DMS79 (cell line): ENCODE results near the gene TAF11L3.
"Not testable (repeated sequence)": the region's sequence is repeated elsewhere in the genome, so short reads cannot be mapped to it uniquely, and the experiment has no call there.

Source experiments
- DNase-seq: peaks from one replicate; lab custom pipeline; 2025; lab: John Stamatoyannopoulos, UW

The TAF11L3 gene

GRCh38 chr5:17518067-17518466 lies at the start of gene TAF11L3:
TSS of gene TAF11L3 (plus strand) at chr5:17518367.
- not testable (repeated sequence) for DNase-seq

DNA sequence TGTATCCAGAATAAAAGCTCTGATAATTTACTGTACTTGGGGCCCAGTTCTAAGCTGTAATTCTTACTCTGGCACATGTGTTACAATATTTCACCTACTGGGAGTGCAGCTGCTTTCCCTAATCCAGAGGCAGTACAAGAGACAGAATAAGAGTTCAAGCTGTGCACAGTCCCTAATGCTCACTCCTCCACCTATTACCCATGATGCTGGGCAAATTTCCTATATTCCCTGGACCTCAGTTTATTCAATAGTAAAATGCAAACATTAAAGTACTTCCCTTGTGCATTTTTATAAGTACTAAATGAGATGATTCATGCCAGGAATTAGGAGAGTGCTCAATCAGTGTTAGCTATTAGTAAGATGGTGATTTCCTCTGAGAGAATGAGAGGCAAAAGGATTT lies 48.1 kb upstream of the TAF11L3 start:
- no peak for DNase-seq

GRCh38 chr5:17475064-17475463 lies 43.1 kb upstream of the TAF11L3 start:
- not testable (repeated sequence) for DNase-seq

- no peak for DNase-seq
These were observed 41.1 kb upstream of the TAF11L3 start for GRCh38 chr5:17477043-17477442.

DNA sequence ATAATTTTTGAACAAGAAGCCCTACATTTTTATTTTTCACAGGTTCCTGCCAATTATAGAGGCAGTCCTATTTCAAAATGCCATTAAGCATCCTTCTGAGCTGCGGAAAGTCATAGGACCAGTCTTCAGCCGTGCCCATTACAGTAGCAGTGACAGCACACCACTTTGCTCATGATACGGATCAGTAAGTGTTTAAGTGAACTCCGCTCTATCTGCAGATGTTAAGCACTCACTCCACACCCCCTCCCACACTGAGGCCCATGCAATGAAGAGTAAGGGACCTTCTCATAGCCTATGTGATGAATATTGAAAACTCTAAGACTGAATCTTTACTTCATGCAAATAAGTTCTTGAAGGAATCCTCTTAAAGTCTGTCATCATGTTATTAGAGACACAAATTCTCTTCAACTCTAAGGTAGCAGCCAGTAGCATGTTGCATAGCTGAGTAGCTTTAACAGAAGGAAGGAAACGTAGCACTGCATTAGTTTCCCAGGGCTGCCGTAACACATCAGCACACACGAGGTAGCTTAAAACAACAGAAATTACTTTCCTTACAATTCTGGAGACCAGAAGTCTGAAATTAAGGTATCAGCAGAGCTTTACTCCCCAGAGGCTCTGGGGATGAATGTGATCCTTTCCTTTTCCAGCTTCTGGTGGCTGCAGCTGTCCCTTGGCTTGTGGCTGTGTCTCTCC lies 40.4 kb upstream of the TAF11L3 start:
- peak; percentile 53 for DNase-seq

DNA sequence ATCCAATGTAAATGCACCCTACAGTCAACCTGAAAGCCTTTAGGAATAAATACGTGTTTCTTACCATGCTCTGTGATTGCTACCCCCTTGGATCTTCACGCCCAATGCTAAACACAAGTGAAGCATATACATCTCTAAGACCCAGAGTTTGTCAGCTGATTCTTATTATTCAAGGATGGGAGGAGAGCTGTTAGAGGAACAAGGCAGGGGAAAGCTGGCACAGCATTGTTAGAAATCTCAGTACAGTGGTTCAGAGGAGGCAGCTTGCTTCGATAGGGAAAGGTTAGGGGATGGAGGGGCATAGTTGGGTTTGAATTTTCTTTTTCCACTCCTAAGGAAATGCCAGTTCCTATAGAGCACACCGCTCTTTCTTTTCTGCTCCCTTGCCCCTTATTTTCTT lies 36.8 kb upstream of the TAF11L3 start:
- peak; percentile 2 for DNase-seq

DNA sequence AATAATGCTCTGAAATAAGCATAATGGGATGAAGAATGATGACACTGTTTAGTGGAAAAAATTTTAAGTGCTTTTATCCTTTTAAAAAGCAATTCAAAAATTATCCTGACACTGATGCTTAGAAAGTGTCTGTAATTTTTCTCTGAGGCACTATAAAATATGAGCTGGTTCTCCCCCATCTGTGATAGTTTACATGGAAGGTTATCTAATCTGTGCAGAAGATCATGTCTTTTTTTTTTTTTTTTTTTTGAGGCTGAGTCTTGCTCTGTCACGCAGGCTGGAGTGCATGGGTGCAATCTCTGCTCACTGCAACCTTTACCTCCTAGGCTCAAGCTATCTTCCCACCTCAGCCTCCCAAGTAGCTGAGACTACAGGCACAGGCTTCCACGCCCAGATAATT lies 35.4 kb upstream of the TAF11L3 start:
- no peak for DNase-seq

DNA sequence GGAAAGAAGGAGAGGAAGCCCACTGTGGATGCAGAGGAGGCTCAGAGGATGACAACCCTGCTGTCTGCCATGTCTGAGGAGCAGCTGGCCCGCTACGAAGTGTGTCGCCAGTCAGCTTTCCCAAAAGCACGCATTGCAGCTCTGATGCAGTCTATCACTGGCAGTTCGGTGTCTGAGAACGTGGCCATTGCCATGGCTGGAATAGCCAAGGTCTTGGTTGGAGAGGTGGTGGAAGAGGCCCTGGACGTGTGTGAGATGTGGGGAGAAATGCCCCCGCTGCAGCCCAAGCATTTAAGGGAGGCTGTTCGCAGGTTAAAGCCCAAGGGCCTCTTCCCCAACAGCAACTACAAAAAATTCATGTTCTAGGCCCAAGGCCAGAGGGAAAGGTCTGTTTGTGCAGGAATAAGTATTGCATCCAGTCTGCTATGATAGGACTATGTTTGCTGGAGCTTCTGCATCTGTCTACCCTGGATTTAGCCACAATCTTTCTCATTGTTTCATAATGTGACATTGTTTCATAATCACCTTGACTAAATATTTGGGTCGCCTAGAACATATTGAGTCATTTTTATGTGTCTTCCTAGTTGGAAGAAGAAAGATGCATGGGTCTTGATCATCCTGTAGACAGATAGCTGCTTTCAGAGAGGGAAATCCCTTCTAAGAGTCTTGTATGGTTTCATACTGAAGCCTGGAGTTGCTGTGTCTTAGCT lies 31.5 kb upstream of the TAF11L3 start:
- not testable (repeated sequence) for DNase-seq

- DNase-seq, result no peak
These were observed 31.0 kb upstream of the TAF11L3 start for GRCh38 chr5:17487174-17487512.

DNA sequence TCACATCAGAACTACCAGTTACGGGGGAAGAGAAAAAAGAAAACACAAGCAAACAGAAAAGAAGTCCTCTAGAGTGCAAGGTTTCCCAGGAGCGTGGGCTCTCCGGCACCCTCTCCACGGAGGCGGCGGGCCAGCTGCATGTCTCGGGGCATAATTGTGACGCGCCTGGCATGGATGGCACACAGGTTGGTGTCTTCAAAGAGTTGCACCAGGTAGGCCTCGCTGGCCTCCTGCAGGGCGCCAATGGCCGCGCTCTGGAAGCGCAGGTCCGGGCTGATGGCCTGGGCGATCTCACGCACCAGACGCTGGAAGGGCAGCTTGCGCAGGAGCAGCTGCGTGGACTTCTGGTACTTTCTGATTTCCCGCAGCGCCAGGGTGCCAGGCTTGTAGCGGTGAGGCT lies 26.9 kb upstream of the TAF11L3 start:
- DNase-seq, result not testable (repeated sequence)

- no peak for DNase-seq
These were observed 25.4 kb upstream of the TAF11L3 start for GRCh38 chr5:17492770-17493169.

- no peak for DNase-seq
These were observed 20.7 kb upstream of the TAF11L3 start for GRCh38 chr5:17497446-17497845.

DNA sequence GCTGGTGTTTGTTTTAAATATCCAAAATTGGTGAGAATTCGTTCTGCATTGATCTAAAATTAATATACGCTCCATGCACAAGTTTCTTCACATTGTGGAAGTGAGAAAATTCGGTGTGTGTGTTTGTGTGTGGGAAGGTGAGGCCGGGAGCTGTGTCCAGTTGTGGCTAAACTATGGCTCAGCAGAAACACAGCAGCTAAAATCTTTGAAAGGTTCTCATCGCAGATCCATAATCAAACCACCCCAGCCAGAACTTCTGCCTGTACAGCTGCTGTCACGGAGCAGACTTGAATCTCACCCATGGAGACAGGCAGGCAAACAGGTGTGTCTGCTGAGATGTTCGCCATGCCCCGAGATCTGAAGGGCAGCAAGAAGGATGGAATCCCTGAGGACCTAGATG lies 20.2 kb upstream of the TAF11L3 start, which contains the start of gene TAF11L2:
TAF11L2 (plus strand) TSS at position 301 of the 400 bp plus-strand sequence.
- DNase-seq, result not testable (repeated sequence)

DNA sequence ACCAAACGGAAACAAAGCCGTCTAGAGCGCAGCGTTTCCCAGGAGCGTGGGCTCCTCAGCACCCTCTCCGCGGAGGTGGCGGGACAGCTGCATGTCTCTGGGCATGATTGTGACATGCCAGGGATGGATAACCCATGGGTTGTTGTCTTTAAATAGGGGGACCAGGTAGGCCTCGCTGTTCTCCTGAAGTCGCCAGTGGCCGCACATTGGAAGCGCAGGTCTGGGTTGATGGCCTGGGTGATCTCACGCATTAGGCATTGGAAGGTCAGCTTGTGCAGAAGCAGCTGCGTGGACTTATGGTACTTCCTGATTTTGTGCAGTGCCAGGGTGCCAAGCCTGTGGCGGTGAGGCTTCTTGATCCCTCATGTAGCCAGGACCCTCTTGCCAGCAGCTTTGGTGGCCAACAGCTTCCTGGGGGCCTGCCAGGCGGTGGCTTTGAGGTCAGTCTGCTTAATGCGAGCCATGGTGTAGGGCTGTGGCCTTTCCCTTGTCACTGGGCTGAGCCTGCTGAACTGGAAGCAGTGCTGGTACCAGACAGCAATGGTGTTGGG lies 6.3 kb upstream of the TAF11L3 start:
- no peak for DNase-seq

DNA sequence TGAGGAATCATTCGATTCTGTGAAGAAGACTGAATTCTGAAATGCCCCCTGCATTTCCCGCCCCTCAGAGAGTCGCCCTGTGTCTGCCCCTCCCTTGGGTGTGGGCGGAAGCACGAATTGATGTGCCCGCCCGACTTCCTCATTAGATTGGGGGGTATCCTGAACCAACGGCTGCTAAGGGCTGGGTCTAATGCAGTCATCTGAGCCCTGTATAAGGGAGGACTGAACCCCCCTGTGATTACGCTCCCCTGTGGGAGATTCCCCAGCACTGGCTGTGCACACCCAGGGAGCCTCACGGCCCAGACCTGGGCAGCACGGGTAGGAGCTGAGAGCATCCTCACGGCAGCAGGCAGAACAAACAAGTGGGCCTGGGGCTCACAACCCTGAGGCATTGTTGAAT lies 641 bp upstream of the TAF11L3 start:
- not testable (repeated sequence) for DNase-seq

DNA sequence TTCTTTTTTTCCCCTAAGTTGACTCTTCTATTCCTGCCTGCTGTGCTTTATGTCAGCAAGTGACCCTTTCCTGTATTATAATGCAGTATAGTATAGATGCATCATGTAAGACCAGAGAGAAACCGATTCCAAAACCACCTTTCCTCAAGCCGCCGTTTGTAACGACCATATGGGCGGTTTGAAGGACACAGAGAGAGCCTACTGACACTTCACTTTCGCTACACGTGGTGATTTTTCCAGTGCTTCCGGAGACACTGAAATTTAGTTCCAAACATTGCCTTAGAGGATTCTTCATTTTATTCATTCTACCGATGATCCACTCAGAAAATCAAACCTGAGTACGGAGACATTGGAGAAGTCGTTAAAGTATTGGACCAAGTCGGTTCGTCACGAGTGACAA lies 1.3 kb downstream of the TAF11L3 start:
- DNase-seq, result not testable (repeated sequence)

DNA sequence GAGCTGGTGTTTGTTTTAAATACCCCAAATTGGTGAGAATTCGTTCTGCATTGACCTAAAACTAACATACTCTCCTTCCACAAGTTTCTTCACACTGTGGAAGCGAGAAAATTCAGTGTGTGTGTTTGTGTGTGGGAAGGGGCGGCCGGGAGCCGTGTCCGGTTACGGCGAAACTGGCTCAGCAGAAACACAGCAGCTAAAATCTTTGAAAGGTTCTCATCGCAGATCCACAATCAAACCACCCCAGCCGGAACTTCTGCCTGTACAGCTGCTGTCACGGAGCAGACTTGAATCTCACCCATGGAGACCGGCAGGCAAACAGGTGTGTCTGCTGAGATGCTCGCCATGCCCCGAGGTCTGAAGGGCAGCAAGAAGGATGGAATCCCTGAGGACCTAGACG lies 3.3 kb downstream of the TAF11L3 start, which contains the start of gene TAF11L4:
TAF11L4 (plus strand) TSS at position 301 of the 400 bp plus-strand sequence.
- DNase-seq, result not testable (repeated sequence)

DNA sequence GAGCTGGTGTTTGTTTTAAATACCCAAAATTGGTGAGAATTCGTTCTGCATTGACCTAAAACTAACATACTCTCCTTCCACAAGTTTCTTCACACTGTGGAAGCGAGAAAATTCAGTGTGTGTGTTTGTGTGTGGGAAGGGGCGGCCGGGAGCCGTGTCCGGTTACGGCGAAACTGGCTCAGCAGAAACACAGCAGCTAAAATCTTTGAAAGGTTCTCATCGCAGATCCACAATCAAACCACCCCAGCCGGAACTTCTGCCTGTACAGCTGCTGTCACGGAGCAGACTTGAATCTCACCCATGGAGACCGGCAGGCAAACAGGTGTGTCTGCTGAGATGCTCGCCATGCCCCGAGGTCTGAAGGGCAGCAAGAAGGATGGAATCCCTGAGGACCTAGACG lies 6.8 kb downstream of the TAF11L3 start, which contains the start of gene TAF11L5:
TAF11L5 (plus strand) TSS at position 301 of the 400 bp plus-strand sequence.
- DNase-seq, result not testable (repeated sequence)

GRCh38 chr5:17526504-17526903 lies 8.3 kb downstream of the TAF11L3 start:
- DNase-seq, result not testable (repeated sequence)

- DNase-seq, result not testable (repeated sequence)
These were observed 10.2 kb downstream of the TAF11L3 start, which contains the start of gene TAF11L6 for GRCh38 chr5:17528369-17528768. TSS of gene TAF11L6 (plus strand) at chr5:17528669.
